ENCODE measurements around the gene AMOT.

AMOT gene

DNA sequence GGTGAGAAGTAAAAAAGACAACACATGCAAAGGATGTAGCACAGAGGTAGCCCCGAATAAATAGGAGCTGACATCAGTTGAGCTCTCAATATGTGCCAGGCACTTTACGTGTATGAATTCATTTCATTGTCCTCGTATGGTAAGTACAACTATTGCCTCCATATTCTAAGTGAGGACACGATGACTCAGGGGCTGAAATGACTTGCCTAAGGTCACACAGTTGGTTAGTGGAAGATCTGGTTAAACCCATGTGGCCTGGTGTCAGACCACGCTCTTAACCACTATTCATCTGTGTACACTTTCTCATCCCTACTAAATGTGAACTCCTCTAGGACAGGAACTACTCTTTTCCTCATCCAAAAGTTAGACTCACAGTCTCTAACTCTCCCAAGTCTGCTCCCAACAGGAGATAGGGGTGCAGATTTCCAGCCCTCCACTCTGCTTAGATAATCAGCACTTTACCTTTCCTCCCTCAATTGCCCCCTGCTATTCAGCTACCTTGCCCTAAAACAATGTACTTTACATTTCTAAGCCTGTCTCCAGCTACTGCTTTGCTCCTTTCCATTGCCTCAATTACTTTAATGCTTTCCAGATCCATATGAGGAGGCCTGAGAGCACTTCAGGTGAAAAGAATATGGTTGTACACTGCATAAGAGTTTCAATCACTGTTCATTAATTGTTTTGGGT lies 102.1 kb downstream of the AMOT start:
- no peak for DNase-seq (ENCODE audit: low spot score)

DNA sequence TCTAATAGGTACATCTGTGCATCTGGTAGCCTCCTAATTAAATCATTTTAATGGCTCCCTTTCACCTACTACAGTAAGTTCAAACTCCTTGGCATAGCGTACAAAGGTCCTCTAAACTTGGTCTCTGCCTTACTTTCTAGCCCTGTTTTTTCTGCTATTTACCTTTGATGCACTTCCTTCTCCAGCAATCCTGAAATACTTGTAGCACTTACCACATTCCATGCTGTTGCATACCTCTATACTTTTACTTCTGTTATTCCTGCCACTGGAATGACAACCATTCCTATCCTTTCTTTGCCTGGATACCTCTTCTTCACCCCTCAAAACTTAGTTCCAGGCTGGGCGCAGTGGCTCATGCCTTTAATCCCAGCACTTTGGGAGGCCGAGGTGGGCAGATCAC lies 104.3 kb downstream of the AMOT start:
- no peak for DNase-seq (ENCODE audit: low spot score)

DNA sequence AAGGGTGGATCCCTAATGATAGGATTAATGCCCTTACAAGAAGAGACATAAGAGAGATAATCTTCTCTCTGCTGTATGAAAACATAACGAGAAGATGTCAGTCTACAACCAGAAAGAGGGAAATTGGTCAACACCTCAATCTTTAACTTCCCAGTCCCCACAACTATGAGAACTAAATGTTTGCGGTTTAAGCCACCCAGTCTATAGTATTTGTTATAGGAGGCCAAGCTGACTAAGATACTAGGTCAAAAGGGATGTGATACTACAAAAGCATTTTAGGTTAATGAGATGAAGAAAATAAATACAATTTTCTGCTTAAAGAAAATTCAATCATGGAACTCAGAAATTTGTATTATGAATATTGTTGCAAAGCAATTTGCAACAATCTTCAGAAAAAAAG lies 105.5 kb downstream of the AMOT start:
- no peak for DNase-seq (ENCODE audit: low spot score)

GRCh38 chrX:112734290-112734689 lies 106.3 kb downstream of the AMOT start:
- no peak for DNase-seq (ENCODE audit: low spot score)

- DNase-seq (ENCODE audit: low spot score), result no peak
Observed at GRCh38 chrX:112731793-112732192, 108.8 kb downstream of the AMOT start.
